Stimulated activated CD4-positive, alpha-beta T cell treated with anti-CD3 and anti-CD28 coated beads, Interleukin-2, amount 100 ng/mL, for 4 hours (primary cell): ENCODE data around the gene ESPNL.

Experiments
- DNase-seq: peaks from one replicate; pipeline ENCODE4 v3.0.0-alpha.2; 2020; ENCODE audit warnings: low read depth

Gene ESPNL

GRCh38 chr2:238128061-238128440 is 27.9 kb downstream of the ESPNL start:
- no peak for DNase-seq

- no peak for DNase-seq
Measured at GRCh38 chr2:238128534-238129001, 28.4 kb downstream of the ESPNL start.

DNA sequence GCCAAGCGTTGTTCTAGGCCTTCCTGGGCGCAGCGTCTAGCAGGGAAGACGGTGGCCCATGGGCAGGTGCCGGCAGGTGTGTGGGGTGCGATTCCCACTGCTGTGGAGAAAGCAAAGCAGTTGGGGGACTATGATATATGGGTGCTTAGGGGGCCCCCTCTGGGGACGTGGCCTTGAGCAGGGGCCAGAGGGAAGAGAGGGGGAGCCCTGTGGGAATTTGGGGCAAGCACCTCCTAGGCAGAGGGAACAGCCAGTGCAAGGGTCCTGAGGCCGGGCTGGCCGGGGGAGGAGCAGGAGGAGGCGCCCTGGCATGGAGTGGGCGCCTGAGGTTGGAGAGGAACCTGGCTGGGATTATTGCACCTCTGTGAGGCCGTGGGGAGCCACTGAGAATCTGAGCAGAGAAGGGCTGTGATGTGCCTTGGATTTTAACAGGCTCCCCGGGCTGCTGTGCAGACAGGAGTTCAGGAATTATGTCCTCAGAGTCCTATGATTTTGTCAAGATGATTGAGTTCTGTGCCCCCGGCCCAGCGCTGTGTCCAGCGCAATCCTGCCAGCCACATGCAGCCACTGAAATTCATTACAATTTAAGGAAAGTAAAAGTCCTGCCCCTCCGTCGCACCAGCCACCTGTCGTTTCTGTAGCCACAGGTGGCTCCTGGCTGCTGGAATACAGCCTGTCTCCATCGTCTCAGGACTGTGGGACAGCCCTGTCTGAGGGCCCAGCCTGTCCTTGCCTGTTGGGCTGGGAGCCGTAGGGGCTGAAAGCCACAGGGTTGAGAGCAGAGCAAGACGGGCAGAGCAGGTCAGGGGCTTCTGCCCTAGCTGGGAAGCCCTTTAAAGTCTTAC is 29.2 kb downstream of the ESPNL start:
- no peak for DNase-seq

GRCh38 chr2:238130111-238130695 is 30.1 kb downstream of the ESPNL start:
- no peak for DNase-seq

- DNase-seq: no peak
Measured at GRCh38 chr2:238130696-238131628, 30.8 kb downstream of the ESPNL start.

- no peak for DNase-seq
Measured at GRCh38 chr2:238131761-238132462, 31.8 kb downstream of the ESPNL start.

- no peak for DNase-seq
Measured at GRCh38 chr2:238132463-238133450, 32.6 kb downstream of the ESPNL start.

GRCh38 chr2:238133499-238134392 is 33.6 kb downstream of the ESPNL start:
- DNase-seq: no peak

GRCh38 chr2:238134393-238134785 is 34.2 kb downstream of the ESPNL start:
- DNase-seq: no peak

DNA sequence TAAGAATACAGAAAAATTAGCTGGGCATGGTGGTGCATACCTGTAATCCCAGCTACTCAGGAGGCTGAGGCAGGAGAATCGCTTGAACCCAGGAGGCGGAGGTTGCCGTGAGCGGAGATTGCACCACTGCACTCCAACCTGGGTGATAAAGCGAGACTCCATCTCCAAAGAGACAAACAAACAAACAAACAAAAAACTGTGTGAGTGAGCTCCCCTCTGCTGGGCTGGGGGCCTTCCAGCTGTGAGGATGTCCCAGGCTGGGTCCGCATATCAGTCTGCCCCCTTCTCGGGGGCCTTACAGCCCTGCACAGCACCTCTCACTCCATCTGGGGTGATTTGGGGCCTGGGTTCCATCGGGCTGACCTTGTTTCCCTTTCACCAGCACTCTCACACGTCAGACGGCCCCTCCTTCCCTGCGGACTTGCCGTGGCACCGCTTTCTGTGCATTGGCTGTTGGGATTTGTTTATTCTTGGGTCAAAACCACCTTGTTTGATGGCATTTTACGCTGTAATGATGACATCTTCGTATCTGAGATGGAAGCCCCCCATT is 35.5 kb downstream of the ESPNL start:
- DNase-seq: no peak

DNA sequence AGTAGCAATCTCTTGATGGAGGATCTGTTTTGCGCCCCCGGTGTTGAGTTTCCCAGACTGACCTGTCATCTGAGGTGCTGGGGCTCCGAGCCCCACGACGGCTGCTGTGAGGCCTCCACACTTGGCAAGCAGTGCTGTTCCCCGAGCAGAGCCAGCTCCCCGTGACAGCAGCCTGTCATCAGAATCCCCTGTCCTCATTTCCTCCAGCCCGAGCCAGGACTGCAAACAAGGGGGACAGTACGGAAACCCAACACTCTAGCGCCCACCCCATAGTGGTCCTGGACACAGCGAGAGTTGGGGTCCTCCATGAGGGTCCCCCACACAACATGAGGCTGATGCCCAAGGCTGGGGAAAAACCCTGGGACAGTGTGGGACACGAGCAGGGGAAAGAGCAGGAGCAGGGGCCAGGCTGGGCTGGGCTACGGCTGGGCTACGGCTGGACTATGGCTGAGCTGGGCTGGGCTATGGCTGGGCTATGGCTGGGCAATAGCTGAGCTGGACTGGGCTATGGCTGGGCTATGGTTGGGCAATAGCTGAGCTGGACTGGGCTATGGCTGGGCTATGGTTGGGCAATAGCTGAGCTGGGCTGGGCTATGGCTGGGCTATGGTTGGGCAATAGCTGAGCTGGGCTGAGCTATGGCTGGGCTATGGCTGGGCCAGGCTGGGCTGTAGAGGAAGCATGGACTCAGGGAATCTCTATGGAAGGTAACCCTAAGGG is 36.8 kb downstream of the ESPNL start:
- DNase-seq: no peak

DNA sequence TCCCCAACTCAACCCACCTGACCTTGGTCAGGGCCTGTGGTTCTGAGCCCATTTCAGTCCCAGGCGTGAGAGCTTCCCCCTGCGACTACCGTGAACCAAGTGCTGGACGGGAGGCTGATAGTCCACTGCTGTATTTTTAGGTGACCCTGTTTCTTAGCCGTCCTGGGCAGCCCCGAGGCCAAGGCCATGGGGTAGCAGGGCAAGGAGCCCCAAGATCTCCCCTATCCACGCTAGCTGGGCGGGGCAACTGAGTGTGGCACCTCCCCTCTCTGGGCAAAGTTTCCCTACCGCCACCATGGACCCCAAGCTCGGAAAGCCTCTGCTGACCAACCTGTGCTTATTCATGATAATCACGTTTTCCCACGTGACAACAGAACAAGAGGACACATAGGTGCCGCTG is 37.7 kb downstream of the ESPNL start:
- no peak for DNase-seq

DNA sequence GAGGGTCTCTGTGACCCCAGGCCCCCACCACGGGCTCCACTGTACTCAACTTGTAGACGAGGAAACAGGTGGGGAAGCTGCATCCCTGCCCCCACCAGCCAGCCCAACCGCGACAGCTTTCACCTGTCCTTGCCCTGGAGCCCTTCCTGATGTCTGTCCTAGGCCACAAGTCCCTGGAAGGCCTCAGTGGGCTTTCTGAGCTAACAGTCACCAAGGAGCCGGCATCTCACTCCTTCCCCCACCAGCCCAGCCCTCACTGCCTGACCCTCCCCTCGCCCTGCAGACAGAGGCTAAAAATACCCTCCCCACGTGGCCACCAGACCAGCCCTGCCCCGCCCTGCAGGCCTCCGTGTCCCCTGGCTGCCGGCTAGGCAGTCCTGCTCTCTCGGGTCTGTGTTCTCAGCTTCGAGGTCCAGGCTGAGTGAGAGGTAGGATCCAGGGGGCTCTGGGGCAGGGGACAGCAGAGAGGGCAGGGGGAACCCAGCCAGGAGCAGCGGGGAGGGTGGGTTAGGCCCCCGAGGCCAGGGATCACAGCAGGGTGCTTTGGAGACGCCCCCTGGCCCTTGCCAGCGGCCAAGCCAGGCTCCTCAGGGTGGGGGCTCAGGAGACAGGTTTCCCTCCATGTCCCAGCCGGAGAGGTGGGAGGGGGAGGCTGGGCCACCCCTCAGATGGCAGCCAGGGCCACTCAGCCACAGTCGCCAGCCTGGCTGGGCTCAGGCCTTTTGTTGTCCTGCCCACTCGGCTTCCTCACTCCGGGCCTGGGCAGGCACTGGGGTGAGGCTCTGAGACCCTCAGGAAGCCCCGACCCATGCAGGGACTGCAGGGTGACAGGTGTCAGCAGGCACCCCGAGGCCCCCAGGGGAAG is 38.4 kb downstream of the ESPNL start, which contains the start of gene KLHL30:
Gene KLHL30, plus strand, starts transcription at position 338 of the 865 bp plus-strand sequence. CDS start 2,087 bp downstream, outside the sequence.
- no peak for DNase-seq

DNA sequence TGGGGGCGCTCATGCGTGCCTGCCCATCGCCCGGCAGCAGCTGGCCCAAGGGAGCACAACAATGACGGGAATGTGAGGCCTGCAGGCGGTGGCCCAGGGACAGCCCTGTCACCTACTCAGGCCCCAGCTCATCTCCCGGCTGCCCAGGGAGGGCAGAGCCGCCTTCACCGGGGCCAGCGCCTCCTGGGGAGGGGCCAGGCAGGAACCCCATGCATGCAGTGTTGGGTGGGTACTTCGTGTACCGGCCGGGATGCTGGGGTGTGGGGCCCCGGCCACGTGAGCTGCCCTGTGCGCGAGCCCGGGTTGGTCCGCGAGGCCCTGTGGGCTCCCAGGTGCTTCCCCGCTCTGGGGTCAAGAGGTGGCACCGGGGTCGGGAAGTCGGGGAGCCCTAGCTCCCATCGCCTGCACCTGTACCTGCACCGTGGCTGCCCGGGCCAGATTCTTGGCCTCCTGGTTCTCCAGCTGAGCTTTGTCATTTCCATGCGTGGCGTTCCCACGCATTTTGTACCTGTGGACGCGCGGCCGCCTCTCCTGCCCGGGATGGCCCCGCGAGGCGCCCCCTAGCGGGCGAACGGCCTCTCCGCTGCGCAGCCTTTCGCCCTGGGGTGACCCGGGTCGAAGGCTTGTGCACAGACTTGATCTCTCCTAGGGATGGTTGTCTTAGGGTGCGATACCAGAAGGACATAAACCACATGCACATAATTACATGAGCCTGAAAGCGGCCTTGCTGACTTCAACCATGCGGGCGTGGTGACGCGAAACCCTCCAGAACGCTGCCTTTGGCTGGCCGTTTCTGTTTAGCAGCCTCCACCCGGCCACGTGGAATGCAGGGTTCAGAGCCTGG is 39.3 kb downstream of the ESPNL start:
- DNase-seq: no peak

- DNase-seq: no peak
Measured at GRCh38 chr2:238140040-238140439, 39.9 kb downstream of the ESPNL start.

DNA sequence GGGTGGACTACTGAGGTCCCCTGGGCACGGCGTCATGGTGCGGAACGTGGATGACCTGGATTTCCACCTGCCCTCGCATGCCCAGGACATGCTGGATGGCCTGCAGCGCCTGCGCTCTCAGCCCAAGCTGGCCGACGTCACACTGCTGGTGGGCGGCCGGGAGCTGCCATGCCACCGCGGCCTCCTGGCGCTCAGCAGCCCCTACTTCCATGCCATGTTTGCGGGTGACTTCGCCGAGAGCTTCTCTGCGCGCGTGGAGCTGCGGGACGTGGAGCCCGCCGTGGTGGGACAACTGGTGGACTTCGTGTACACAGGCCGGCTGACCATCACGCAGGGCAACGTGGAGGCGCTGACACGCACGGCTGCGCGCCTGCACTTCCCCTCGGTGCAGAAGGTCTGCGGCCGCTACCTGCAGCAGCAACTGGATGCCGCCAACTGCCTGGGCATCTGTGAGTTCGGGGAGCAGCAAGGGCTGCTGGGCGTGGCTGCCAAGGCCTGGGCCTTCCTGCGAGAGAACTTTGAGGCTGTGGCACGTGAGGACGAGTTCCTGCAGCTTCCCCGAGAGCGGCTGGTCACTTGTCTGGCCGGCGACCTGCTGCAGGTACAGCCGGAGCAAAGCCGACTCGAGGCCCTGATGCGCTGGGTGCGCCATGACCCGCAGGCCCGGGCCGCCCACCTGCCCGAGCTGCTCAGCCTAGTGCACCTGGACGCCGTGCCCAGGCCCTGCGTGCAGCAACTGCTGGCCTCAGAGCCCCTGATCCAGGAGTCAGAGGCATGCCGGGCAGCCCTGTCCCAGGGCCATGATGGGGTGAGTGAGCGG is 40.8 kb downstream of the ESPNL start:
- DNase-seq: no peak
